Midbrain (tissue), 1 donor: ENCODE results near the gene MECR.

Source experiments
- DNase-seq: peaks from one replicate; lab custom pipeline; 2025; lab: John Stamatoyannopoulos, UW

The MECR gene, protein sequence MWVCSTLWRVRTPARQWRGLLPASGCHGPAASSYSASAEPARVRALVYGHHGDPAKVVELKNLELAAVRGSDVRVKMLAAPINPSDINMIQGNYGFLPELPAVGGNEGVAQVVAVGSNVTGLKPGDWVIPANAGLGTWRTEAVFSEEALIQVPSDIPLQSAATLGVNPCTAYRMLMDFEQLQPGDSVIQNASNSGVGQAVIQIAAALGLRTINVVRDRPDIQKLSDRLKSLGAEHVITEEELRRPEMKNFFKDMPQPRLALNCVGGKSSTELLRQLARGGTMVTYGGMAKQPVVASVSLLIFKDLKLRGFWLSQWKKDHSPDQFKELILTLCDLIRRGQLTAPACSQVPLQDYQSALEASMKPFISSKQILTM

GRCh38 chr1:29230553-29231378 is at the start of gene MECR:
Gene MECR (minus strand): TSS chr1:29230934. CDS start chr1:29230906, 28 bp downstream.
- DNase-seq, result peak; percentile 94

GRCh38 chr1:29279951-29280391 is 49.2 kb upstream of the MECR start:
- no peak for DNase-seq

DNA sequence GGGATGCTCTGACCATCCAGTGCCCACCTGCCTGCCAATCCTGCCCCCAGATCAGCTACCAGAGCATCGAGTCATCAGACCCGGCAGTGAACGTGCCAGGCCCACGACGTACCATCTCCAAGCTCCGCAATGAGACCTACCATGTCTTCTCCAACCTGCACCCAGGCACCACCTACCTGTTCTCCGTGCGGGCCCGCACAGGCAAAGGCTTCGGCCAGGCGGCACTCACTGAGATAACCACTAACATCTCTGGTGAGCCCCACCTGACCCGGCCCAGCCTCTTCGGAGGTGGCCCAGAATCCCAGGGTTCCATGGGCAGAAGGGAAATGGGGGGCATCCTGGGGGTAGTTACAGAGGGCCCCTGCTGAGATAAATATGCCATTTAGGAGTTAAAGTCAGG is 48.7 kb upstream of the MECR start:
- no peak for DNase-seq

DNA sequence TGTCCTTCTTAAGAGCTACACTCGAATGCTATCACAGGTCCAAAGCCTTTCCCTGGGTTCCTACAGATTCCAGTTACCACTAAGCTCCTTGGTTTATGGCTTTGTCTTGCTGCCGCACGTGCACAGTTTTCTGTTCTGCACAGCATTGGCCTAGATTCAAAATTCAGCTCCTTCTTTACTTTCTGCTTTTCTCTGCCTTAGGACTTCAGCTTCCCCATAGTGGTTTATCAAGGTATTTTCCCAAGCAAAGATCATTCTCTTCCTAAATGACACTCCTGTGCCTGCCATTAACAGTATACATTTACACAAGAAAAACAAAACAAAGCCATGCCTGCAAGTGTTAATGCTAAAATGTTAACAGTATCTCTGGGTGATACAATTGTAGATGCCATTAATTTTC is 47.4 kb upstream of the MECR start:
- no peak for DNase-seq

GRCh38 chr1:29275435-29275834 is 44.7 kb upstream of the MECR start:
- no peak for DNase-seq

DNA sequence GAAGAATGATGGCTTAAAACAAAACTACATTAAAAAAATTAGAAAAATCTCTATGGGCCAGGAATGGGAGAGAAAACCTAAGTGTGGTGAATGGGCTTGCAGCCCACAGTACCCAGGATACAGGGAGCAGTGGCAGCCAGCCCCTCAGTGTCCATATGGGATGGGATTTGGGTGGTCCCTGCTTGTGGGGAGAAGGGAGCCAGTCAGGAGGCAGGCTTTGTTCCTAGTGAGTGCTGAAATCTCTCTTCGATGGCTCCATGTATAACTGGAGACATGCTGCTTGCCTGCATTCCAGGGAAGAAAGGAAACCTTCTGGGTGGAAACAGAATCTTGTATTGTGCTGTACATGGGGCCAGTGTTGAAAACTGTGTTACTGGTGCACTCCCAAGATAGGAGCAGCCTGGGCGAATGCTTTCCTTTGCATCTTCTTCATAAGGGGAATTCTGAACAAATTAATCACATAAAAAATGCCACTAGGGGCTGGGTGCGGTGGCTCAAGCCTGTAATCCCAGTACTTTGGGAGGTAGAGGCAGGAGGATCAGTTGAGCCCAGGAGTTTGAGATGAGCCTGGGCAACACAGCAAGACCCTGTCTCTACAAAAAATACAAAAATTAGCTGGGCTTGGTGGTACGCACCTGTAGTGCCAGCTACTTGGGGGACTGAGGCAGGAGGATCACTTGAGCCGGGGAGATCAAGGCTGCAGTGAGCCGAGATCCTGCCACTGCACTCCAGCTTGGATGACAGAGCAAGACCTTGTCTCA is 41.6 kb upstream of the MECR start:
- DNase-seq, result no peak

DNA sequence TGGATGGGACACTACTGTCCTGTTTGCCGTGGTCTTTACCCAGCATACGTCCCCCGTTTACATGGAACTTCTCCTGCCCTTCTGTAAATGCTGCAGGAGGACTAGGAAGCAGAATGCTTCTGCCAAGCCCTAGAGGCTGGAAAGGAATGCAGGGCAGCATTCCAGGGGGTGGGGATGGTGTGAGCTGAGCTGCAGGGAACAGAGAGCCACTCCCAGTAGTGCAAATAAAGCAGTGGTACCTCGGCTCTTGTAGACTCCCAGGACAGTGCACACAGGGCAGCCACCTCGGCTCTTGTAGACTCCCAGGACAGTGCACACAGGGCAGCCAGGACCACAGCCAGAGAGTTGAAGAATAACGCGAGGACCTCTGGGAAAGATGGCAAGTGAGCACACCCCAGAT is 41.0 kb upstream of the MECR start:
- no peak for DNase-seq

- no peak for DNase-seq
Measured at GRCh38 chr1:29270929-29271521, 40.3 kb upstream of the MECR start.

DNA sequence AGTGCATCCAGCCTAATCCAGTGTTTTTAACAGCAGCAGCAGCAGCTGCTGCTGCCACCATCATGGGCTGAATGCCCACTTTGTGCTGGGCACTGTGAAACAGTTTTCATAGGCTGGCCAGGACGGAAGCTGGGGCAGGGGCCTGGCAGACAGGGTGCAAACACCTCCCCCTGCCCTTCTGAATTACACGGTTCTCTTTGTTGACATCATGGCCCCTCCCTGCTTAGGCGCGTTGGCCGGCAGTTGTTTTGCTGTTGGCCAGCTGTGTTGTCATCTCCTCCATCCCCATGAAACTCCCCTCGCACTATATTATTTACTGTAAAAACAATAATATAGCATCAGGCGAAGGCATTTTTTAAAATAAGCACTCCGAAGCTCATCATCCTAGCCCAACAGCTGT is 38.6 kb upstream of the MECR start:
- DNase-seq, result peak; percentile 67

- DNase-seq, result no peak
Measured at GRCh38 chr1:29267321-29268070, 36.8 kb upstream of the MECR start.

DNA sequence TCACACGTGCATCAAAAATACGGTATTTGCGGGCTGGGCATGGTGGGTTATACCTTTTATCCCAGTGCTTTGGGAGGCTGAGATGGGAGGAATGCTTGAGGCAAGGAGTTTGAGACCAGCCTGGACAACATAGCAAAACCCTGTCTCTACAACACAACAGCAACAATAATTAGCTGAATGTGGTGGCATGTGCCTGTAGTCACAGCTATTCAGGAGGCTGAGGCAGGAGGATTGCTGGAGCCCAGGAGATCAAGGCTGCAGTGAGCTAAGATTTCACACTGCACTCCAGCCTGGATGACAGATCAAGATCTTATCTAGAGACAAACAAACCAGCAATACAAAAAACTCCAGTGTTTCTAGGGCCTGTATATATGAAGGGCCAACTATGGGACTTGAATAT is 36.2 kb upstream of the MECR start:
- DNase-seq, result no peak

DNA sequence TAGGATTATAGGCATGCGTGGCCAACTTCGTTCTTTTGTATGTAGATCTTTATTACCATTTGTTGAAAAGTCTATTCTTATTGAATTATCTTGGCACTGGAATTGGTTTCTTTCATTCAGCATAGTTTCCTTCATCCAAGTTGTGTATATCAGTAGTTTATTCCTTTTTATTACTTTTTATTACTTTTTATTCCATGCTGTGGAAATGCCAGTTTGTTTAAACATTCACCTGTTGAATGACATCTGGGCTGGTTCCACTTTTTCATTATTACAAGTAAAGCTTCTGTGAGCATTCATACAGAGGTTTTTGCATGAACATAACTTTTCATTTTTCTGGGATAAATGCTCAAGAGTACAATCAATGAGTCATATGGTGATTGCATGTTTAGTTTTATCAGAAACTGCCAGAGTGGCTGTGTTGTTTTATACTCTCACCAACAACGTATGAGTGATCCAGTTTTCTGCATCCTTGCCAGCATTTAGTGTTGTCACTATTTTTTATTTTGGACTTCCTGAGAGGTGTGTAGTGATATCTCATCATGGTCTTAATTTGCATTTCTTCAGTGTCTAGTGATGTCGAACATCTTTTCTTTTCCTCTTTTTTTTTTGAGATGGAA is 34.1 kb upstream of the MECR start:
- DNase-seq, result no peak

DNA sequence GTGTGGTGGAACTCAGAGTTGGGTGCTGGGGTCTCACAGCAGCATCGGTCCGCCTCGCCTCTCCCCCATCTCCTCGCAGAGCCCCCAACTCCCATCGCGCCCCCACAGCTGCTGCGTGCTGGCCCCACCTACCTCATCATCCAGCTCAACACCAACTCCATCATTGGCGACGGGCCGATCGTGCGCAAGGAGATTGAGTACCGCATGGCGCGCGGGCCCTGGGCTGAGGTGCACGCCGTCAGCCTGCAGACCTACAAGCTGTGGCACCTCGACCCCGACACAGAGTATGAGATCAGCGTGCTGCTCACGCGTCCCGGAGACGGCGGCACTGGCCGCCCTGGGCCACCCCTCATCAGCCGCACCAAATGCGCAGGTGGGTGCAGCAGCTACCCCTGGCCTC is 29.8 kb upstream of the MECR start:
- no peak for DNase-seq

- peak; percentile 16 for DNase-seq
Measured at GRCh38 chr1:29259802-29260441, 29.2 kb upstream of the MECR start.

GRCh38 chr1:29258976-29259801 is 28.5 kb upstream of the MECR start:
- DNase-seq, result no peak

DNA sequence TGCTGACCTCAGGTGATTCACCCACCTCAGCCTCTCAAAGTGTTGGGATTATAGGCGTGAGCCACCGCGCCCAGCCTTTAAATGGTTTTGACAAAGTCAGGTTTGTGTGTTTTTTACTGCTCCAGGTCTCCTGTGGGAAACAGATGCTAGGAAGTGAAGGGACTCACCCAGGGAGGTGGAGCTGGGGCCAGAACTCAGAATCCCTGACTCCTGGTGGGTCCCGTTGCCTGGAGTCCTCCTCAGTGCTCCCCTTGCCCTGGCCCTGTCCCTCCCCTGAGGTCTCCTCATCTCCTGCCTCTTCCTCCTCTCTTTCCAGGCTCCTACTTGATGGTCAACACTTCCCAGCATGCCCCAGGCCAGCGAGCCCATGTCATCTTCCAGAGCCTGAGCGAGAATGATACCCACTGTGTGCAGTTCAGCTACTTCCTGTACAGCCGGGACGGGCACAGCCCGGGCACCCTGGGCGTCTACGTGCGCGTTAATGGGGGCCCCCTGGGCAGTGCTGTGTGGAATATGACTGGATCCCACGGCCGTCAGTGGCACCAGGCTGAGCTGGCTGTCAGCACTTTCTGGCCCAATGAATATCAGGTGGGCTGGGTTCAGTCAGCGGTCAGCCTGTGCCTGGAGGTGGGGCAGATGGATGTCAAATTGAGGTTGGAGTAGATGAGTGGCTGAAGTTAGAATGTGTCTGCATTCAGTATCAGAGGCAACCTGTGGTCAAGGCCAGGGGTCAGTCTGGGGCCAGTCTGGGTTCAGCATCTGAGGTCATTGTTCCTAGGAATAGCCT is 27.6 kb upstream of the MECR start:
- no peak for DNase-seq

DNA sequence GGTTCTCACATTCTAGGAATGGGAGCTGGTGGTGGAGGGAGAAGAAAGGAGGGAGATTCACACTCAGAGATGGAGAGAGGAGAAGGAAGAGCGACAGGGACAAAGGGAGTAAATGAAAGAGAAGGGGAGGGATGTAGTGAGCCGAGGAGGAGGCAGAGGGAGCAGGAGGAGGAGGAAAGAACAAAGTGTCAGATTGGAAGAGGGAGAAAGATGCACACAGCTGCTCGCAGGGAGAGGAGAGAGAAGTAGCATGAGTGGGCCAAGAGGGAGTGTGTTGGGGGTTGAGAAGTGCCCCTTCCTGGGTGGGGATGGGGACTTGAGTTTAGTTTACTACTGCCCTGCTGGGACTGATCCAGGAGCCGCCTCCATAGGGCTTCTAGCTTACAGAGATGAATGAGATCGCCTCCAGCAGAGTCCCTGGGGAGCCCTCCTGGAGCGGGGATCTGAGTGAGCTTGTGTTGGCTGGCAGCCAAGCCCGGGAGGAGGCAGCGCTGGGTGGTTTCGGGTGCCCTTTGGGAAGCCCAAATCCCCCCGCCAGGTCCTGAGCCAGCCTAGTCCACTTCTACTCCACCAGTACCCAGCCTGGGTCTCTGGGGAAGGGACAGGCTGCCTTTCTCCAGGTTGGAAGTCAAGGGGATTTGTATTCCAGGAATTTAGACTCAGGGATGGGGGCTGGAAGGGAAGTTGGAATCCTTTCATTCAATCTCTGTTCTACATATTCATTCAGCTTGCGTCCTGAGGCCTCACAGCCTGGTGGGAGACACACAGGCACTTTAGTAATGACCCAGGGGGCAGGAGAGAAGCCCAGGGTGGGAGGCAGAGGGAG is 26.5 kb upstream of the MECR start:
- no peak for DNase-seq

DNA sequence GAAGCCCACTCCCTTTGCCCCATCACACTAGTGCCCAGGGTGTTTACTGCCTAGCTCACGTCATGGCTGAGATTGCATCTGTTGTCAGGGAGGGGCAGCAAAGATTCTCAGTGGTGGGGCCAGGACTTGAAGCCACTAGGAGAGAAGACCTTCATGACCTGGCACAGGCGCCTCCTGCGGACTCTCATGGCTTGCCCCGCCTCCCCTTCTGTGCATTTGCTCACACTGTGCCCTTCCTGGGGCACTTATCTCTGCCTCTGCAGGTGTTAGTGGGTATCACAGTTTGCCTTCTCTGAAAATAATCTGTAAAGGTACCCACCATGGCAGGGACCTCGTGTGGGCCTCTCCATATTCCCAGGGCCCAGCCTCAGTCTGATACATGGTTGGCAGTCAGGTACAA is 25.7 kb upstream of the MECR start:
- no peak for DNase-seq
